Ovary (tissue), 3 donors: ENCODE measurements around the gene CSTF3.
"Not testable (repeated sequence)": the region's sequence is repeated elsewhere in the genome, so short reads cannot be mapped to it uniquely, and the experiment has no call there.

Source experiments
- CTCF ChIP-seq, 3 donors: fragments of 450-650 bp in 2 of 3; fragments of 200-600 bp in 1 of 3; IDR thresholded peaks; one replicate each; pipeline versions ENCODE4 v1.5.1 to v1.8.0; 2016 to 2022; ENCODE audit warnings: antibody characterized with exemption in 3 of 3, mild to moderate bottlenecking in 1 of 3
- EP300 ChIP-seq: sonication (generic); formaldehyde crosslinking; IDR thresholded peaks from one replicate; pipeline ENCODE4 v1.6.1; 2017; ENCODE audit warnings: antibody characterized with exemption
- POLR2A ChIP-seq: fragments of 450-650 bp; IDR thresholded peaks from one replicate; pipeline ENCODE4 v1.6.1; 2017; ENCODE audit warnings: antibody characterized with exemption, mild to moderate bottlenecking, moderate library complexity
- donor health status: DM: no; HTN: no; CAD: no.

- TF ChIP-seq CTCF (IDR thresholded peaks at IDR 0.05); EP300; POLR2A: not testable (repeated sequence)
Observed at GRCh38 chr11:33159378-33159867, 1.9 kb downstream of the CSTF3 start.
